Measurements from ENCODE around the gene ILF3.

ILF3 gene

GRCh38 chr19:10653732-10654609 is at the start of gene ILF3:
Gene ILF3 (plus strand): TSS chr19:10654346. CDS start chr19:10670606, 16,260 bp downstream.
- peak; percentile 100 for DNase-seq

DNA sequence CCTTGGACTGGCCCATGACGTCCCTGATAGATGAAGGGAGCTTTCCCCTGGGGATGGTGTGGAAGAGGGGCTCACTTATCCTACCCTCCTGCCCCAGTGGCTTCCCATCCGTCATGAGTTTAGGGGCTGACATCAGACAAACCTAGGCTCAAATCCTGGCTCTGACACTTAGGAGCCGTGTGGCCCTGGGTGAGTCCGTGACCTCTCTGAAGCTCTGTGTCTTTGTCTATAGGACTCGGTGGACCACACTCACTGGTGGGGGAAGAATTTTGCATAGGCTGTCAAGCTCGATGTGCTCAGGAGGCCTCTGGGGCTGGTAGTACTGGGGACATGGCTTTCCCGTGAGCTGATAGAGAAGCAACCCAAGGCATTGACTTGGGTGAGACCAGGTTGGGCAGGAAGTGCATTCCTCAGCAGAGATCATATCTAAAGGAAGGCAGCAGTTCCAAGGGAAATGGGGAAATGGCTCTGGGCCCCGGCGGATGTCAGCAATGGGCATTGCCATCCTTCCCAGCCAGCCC is 49.6 kb upstream of the ILF3 start:
- peak; percentile 28 for DNase-seq

DNA sequence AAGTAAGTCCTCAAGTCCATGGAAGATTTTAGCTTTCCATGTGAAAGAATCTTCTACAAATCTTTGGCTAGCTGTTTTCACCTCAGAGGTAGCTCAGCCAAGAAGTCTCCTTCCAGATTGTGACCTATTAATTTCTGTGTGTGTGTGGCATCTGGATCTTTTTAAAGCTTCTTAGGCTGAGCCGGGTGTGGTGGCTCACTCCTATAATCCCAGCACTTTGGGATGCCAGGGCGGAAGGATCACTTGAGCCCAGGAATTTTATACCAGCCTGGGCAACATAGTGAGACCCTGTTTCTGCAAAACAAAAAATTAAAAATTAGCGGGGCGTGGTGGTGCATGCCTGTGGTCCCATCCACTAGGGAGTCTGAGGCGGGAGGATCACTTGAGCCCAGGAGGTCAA is 42.2 kb upstream of the ILF3 start:
- DNase-seq, result no peak

DNA sequence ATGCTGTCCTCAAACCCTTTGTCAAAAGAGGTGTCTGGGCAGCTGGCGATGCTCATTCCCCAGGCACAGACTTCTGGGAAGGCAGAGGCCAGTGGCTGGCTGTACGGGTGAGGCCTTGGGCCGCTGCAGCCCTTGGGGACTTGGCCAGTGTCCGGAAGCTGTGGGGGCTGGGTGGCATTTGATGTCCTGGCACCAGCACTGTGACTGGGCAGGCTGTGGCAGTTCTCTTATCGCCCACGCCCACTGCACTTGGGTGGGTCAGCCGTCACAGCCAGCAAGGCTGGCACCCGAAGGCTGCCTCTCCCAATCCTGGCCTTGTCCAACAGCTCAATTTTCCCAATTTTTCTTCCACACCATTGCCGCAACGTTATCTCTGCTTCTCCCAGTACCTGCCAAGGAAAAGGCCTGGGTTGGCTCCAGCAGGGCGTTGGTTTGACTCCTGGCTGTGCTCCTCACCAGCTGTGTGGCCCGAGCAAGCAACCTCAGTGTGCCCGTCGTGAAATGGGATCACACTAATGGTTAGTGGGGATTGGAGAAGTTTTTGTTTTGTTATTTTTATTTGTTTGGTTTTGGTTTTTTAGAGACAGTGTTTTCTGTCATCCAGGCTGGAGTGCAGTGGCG is 41.5 kb upstream of the ILF3 start:
- DNase-seq, result no peak

DNA sequence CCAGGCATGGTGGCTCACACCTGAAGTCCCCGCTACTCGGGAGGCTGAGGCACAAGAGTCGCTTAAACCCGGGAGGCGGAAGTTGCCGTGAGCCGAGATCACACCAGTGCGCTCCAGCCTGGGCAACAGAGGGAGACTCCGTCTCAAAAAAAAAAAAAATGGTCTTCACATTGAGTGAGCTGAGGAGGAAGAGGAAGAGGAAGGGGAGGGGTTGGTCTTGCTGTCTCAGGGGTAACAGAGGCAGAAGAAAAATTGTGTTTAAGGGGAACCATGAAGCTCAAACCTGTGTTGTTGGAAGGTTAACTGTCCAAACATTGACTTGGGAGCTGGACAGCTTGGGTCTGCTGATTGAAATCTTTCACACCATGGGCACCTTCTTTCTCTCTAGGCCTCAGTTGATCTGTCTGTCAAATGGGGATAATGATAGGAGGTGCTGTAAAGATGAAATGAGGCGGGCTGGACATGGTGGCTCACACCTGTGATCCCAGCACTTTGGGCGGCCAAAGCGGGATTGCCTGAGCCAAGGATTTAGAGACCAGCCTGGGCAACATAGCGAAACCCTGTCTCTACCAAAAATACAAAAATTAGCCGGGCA is 38.6 kb upstream of the ILF3 start:
- no peak for DNase-seq

- DNase-seq, result no peak
Observed at GRCh38 chr19:10617409-10618121, 36.6 kb upstream of the ILF3 start.

DNA sequence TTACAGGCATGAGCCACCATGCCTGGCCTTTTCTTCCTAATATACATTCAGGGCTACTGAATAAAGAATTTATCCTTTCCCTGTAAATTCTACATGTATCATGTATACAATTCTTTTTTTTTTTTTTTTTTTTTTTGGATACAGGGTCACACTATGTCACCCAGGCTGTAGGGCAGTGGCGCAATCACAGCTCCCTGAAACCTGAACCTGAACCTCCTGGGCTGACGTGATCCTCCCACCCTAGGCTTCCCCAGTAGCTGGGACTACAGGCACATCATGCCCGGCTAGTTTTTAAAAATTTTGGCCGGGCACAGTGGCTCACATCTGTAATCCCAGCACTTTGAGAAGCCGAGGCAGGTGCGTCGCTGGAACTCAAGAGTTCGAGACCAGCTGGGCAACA is 35.3 kb upstream of the ILF3 start:
- DNase-seq, result no peak

- DNase-seq, result no peak
Observed at GRCh38 chr19:10620786-10621185, 33.4 kb upstream of the ILF3 start.

GRCh38 chr19:10621966-10622365 is 32.2 kb upstream of the ILF3 start:
- DNase-seq, result no peak

- DNase-seq, result no peak
Observed at GRCh38 chr19:10624585-10624984, 29.6 kb upstream of the ILF3 start.

GRCh38 chr19:10625003-10625761 is 29.0 kb upstream of the ILF3 start, which contains the start of gene SLC44A2:
Gene SLC44A2 (plus strand): TSS chr19:10625553. CDS start chr19:10625634, 81 bp downstream.
- no peak for DNase-seq

DNA sequence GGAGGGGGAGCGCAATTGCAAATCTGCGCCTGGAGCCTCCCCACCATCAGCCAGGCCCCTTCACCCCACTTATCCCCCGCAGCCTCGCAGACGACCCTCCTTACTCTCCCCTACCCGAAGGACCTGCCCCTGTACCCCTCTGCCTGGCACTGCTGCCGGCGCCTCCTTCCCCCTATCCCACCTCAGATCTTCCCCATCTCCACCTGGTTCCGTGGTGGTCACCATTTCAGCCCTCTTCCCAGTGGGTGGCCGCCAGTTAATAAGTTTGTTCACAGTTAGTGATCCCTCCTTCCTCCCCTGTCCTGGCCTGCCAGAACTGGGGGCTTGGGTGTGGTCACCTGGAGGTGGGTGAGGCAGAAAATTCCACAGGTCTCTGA is 28.4 kb upstream of the ILF3 start:
- no peak for DNase-seq

DNA sequence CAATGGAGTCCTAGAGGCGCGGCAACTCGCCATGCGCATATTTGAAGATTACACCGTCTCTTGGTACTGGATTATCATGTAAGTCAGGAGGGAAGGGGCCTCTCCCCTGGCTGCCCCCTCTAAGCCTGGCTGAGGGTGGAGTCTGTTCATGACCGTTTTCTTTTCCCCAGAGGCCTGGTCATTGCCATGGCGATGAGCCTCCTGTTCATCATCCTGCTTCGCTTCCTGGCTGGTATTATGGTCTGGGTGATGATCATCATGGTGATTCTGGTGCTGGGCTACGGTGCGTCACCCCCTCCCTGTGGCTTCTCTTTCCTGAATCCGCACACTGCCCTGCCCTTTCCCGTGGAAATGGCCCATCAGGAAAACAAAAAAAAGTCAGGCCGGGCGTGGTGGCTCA is 22.3 kb upstream of the ILF3 start:
- DNase-seq, result no peak

GRCh38 chr19:10634430-10634829 is 19.7 kb upstream of the ILF3 start:
- DNase-seq, result no peak

DNA sequence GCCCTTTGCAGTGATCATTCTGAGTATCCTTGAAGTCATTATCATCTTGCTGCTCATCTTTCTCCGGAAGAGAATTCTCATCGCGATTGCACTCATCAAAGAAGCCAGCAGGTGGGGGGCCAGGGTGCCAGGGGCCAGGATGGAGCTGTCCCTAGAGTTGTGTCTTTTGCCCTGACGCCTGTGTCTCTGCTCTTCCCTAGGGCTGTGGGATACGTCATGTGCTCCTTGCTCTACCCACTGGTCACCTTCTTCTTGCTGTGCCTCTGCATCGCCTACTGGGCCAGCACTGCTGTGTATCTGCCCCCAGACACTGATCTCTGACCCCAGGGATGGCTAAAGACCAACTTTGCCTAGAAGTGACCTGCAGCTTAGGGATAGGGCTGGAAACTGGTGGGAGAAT is 19.2 kb upstream of the ILF3 start:
- no peak for DNase-seq

GRCh38 chr19:10636304-10636972 is 17.7 kb upstream of the ILF3 start:
- DNase-seq, result no peak

DNA sequence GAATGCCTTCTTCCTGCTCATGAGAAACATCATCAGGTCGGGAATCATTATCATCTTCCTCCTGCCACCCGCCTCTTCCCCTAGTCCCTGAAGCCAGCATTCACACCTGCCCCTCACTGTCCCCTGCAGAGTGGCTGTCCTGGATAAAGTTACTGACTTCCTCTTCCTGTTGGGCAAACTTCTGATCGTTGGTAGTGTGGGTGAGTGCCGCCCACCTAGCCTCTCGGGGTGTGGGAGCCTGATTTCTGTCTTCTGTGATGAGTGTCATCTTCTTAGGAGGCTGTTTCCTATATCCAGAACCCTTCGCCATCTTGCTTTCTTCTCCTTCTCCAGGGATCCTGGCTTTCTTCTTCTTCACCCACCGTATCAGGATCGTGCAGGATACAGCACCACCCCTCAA is 16.3 kb upstream of the ILF3 start:
- no peak for DNase-seq

GRCh38 chr19:10639836-10640235 is 14.3 kb upstream of the ILF3 start:
- no peak for DNase-seq

DNA sequence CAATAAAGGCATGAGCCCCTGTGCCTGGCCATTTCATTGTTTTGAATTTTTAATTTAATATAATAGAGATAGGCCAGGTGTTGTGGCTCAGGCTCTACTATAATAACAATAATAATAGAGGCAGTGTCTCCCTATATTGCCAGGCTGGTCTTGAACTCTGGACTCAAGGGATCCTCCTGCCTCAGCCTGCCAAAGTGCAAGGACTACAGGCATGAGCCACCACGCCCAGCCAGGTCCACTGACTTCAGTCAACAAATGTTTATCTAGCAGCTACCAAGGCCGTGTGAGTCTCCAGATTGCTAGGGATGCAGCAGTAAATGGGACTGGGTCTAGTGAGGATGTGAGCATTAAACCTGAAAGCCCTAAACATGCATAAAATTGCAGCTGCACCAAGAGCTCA is 13.8 kb upstream of the ILF3 start:
- no peak for DNase-seq

- no peak for DNase-seq
Observed at GRCh38 chr19:10641248-10641647, 12.9 kb upstream of the ILF3 start.

DNA sequence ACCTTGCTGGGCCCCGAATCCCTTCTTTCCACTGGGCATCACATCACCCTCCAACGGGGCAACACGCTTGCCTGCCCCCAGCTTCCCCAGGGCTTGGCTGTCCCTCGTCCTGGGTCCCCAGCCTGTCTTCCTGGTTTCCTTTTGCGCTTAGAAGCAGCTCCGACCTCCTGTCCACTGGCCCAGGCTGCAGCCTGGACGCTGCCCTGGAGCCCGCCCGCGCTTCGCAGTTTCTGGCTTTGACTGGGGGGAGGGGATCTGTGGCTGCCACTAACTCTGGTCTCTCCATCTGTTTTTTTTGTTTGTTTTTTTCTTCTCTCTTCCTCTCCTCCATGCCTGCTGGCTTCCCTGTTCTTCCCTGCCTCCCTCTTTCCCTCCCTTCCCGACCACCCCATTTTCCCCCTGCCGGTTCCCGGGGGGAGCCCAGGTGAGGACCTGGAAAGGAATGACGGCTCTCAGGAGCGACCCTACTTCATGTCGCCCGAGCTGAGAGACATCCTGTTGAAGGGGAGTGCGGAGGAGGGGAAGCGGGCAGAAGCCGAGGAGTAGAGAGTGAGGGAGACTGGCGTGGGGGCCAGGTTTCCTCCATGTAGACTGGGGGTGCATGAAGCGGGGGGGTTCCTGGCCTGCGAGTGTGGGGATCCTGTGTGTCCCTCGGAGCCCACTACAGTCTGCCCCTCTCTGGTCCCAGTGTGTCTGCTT is 11.5 kb upstream of the ILF3 start:
- no peak for DNase-seq
